Measurements from ENCODE around the gene ELAPOR2.

- TF ChIP-seq CTCF (IDR thresholded peaks at IDR 0.05; ENCODE audit: borderline replicate concordance, extremely low read depth, low read length, poor library complexity, severe bottlenecking), result no peak
- no peak for TF ChIP-seq EZH2 (IDR thresholded peaks at IDR 0.05; ENCODE audit: borderline replicate concordance, low read depth, low read length, severe bottlenecking)
Observed at GRCh38 chr7:87106974-87107612, 47.6 kb upstream of the ELAPOR2 start.
